Dedifferentiated amniotic fluid mesenchymal stem cell (primary cell): ENCODE data around the gene HS3ST4.

ENCODE experiments used
- DNase-seq: peaks from one replicate; pipeline ENCODE4 v3.0.0-alpha.2; 2016; ENCODE audit errors: extremely low spot score

HS3ST4 gene

DNA sequence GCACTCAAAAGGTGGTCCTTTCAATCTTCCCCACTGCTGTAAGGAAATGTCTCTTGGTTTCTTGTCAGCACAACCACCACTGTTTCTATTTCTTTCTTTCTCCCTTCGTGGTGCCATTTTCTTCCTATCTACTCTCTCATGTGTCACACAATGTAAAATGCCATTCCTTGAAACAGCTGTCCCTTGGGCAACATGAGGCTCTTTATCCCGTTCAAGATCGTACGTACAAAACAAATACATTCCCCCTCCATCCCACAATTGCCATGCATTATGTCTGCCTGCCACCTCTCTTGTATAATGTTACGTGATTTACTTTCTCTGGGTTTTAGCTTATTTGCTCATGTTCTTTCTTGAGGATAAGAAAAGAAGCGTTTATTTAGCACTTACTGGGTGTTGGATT is 410.6 kb downstream of the HS3ST4 start:
- DNase-seq, result no peak

DNA sequence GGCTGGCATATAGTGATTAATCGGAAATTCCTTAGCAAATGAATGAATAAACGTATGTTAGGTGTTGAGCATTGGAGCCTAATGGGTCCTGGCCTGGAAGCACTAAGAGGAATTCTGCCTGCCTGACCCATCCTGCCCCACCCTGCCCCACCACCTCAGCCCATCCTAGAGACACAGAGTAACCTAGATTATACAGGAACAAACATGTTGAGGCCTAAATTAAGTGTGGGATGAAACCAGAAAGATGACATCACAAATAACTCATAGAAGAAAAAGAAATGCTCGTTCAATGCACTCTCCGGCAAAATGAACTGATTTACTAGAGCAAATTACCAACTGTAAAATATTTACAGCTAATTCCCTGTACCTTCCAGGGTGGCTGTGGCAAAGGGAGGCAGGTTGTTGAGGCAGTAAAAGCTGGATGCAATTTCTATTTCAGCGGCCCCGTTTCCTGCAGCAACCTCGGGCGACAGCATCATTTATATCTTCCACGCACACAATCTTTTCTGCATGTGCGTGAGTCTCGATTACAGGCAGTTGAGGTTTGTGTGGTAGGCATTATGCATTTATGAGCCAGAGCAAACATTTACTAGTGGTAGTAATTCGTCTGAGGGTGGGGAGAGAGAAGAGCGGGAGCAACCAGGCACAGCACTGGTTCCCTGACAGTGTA is 417.2 kb downstream of the HS3ST4 start:
- no peak for DNase-seq

DNA sequence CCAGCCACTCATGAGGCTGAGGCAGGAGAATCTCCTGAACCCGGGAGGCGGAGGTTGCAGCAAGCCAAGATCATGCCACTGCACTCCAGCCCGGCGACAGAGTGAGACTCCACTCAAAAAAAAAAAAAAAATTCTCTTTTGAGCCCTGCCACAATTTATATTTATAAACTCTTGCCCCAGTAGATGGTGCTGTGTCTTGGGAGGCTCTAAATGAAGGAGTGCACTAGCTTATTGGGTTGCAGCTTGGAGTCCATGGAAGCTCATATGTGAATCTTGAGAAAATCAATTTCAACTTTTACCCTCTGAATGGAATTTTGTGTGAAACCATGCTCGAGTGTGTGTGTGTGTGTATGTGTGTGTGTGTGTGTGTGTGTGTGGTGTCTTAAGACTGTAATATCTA is 420.1 kb downstream of the HS3ST4 start:
- DNase-seq, result no peak

DNA sequence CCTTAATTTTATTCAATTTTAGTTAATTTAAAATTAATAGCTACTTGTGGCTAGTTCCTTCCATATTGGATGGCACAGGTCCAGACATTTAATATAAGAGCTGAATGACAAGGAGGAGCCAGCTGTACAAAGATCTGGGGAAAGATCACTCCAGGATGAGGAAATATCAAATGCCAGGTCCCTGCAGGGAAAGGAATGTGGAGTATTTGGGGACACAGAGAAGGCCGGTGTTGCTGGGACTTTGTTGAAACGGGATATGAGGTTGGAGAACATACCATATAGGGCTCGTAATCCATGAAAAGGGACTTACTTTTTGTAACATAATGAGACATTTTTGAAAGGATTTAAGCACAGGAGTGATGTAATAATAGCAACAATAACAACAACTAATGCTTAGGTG is 426.8 kb downstream of the HS3ST4 start:
- DNase-seq, result no peak

DNA sequence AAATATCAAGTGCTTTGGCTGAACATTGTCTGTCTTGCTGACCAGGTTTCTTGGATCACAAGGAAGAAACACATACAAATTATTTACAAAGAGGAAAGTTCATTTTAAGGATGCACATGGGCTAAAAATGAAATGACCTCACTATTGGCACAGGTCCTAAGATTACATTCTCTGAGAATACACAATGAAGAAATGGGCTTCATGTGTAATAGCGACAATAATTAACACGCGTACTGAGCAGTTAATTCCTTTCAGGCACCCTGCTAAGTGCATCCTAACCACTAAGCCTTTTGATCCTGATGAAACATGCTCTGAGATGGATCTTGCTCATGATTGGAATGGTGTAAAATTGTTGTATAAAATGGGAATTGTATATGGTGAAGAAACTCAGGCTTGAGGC is 429.0 kb downstream of the HS3ST4 start:
- no peak for DNase-seq

DNA sequence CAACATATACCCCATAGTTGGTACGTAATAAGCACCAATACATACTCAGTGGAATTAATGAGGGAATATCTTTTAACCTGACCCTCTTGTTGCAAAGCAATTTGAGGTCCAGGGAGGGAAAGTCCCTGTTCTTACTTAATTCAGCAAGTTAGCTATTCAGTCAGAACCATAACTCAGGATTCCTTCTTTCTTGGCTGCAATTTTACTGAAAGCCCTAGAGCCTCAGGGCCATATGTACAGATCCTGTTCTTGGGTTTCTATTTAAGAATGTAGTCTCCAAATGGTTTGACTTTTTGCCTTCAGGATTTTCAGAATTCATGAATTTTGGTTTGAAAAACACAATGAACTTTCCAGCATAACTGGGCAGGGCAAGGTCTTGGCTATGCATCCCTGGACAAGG is 436.5 kb downstream of the HS3ST4 start:
- no peak for DNase-seq

DNA sequence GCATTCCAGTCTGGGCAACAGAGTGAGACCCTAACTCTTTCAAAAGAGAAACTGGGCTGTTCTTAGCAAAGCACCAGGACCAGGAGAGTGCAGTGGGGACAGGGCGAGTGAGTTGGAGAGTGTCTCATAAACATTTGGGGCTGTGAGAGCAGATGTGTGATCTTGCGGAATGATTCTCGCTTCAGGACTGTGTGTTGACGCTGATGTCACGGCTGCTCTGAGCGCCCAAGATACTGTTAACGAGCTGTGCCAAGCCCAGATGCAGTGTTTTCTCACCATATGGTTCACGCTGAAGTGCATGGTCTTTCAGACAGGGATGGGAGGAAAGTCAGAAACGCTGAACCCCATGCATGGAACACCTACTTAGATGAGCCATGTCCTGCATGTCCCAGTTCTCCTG is 438.2 kb downstream of the HS3ST4 start:
- no peak for DNase-seq

DNA sequence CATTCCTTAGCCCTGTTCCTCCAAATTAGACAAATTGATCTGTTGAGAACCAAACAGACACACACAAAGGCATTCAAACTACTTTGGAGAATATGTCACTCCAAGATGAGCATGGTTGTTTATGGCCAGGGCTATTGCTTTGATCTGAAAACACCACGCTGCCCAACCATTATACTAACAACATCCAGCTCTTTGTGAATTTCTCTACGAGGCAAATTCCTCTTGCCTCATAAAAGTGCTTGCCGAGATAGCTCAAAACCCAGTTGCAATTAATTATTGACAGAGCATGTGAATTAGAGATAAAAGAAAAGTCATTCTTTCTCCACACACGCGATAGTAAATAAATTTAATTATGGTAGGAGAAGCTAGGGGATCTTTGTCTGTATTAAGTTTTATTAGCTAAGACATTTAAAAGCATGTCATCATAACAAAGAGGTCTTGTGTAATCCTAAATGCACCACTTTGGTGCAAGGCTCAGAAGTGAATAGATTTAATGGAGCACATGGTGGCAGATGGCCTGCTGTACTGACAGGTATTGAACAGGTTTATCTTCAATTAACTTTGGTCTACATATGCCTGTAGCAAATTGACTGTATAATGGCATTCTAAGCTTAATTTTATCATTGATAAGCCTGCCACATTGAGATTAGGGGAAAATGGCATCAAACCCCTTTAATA is 441.8 kb downstream of the HS3ST4 start:
- no peak for DNase-seq

DNA sequence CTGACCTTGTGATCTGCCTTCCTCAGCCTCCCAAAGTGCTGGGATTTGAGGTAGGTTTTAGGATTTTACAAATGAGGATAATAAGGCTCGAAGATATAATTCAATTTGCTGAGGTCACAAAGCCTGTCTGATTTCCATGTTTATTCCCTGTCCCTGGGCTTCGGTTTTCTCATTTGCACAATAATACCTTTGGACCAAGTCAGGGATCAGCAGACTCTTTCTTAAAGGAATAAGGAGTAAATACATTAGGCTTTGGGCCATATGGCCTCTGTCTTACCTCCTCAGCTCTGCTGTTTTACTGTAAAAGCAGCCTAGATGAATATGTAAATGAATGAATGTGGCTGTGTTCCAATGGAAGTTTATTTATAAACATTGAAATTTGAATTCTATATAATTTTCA is 442.8 kb downstream of the HS3ST4 start:
- no peak for DNase-seq

DNA sequence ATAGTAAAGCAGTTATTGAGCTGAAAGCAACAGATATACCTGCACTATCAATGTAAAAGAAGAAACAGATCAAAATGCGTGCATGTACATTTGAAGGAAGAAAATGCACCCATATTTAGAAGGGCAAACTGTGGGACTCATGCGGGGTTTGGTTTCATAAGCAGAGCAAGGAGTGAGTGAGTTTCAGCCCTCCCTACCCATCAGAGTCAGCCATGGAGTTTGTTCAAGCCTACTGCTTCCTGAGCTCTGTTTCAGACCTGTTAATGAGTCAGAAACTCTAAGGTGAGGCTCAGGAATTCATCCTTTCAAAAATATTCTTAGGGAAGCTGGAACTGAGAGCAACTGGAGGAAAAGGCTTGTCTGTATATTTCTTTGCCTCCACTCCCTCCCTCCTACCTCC is 446.2 kb downstream of the HS3ST4 start:
- no peak for DNase-seq

DNA sequence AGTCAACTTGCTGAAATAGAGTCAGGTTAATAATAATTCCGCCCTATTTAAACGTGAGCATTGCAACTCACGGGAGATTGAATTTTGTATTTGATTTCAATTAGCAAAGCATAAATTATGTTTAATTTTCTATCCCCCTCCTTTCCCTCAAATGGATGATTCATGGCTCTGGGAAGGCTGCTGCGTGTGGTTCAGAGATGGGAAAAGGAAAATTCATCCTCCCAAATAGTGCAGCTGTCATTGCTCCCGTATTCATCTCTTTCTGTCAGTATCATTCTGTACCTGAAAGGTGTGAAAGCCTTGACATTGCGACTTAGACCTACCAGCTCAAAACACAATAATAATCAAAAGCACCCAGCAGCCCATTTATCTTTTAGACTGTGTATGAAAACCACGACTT is 447.3 kb downstream of the HS3ST4 start:
- DNase-seq, result no peak

DNA sequence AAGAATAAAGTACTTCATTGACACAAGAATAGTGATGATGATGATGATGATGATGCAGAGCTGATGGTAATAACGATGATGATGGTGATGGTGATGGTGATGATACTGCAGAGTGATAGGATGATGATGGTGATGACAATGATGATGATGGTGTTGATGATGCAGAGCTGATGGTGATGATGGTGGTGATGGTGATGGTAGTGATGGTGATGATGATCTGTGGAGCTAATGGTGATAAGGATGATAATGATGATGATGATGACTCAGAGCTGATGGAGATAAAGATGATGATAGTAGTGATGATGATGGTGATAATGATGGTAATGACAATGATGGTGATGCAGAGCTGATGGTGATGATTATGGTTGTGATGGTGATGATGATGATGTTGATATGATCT is 448.1 kb downstream of the HS3ST4 start:
- no peak for DNase-seq

DNA sequence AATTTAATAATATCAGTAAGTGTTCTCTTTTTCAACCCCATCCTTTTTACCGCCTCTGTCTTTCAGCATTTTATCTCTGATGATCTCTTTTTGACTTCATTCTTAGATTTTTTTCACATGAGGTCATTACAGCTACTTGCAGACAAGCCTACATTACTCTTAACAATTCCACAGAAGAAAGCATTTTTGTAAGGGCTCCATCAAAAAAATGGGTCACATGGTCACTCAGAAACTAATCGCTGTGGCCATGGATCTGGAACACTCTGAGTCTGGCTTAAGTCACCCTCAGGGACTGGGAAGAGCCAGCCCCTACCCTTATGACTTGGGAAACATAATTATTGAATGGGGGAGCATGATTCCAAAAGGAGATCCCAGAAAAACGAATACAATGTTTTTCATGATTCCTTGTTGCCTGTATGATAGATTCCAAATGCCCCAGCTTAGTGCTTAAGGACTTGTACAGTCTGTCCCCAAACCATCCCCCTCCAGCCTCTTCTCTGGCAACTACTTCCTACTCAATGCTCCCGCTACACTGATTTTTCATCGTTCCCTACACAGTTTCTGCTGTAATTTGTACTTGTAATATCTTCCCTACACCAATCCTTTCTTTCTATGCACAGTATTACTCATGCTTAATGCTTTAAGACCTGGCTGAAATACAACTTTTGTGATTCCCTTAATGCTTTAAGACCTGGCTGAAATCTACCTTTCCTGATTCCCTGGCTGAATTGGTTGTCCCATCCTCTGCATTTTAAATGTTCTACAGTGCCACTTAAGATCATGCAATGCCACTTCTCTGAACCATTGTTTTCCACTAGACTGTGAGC is 457.8 kb downstream of the HS3ST4 start:
- no peak for DNase-seq

DNA sequence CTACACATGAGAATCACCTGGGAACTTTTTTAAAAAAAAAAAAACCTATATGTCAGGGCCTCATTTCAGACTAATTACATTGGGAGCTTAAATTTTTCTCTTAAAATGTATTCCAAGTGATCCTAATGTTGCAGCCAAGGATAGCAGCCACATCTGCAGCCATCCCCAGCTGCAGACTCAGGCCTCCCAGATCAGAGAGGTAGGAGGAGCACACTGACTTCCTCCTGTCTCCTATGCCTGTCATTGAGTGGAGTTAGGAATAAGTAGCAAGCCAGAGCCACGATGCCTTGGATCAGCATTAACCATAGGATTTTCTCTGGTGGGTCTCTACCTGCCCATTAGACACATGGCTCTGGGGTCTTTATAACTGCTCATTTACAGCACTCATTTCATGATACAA is 463.5 kb downstream of the HS3ST4 start:
- DNase-seq, result no peak

DNA sequence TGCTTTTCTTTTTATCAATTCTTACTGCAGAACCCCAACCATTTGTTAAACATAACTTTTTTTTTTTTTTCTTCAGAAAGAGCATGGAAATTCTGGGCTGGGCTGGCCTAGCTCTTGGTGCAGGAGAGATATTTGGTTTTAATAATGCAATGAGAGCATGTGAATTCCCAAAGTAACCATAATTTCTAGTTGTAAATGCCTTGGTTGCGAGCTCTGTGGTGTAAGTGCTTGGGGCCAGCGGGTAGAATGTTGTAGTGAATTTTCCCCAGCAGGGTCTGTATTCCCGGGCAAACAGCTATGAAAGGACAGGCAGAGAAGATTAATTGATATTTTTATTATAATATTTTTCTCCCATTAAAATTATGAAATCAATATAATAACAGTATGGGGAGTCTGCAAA is 465.6 kb downstream of the HS3ST4 start:
- no peak for DNase-seq

DNA sequence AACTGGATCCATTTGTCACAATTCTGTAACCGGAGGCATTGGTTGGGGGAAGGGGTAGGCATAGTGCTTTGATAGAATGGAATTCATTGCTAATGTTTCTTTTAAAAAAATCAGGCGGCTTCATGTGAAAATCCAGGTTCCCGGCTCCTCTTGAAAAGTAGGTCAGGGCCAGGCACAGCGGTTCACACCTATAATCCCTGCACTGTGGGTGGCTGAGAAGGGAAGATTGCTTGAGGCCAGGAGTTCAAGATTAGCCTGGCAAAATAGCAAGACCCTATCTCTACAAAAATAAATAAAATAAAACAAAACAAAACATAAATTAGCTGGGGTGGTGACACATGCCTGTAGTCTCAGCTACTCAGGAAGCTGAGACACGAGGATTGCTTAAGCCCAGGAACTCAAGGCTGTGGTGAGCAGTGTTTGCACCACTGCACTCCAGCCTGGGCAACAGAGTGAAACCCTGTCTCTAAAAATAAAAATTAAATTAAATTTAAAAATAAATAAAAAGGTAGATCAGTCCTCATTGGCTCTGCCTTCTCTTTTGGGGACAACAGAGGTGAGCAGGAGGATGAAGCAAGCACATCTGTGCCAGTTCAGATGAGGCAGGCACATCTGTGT is 466.5 kb downstream of the HS3ST4 start:
- no peak for DNase-seq

DNA sequence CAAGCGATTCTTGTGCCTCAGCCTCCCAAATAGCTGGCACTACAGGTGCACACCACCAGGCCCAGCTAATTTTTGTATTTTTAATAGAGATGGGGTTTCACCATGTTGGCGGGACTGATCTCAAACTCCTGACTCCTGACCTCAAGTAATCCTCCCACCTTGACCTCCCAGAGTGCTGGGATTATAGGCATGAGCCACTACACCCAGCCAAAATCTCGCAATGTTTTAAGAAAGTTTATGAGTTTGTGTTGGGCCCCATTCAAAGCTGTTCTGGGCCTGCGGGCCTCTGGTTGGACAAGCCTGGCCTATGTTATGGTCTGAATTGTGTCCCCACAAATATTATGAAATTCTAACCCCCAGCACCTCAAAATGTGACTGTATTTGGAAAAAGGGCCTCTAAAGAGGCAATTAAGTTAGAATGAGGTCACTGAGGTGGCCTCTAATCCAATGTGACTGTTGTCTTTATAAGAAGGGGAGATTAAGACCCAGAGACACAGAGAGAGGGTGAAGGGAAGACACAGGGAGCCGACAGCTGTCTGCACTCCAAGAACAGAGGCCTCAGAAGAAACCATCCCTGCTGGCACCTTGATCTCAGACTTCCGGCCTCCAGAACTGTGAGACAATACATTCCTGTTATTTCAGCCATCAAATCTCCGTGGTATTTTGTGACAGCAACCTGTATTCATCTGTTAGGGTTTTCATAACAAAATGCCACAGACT is 469.9 kb downstream of the HS3ST4 start:
- no peak for DNase-seq

DNA sequence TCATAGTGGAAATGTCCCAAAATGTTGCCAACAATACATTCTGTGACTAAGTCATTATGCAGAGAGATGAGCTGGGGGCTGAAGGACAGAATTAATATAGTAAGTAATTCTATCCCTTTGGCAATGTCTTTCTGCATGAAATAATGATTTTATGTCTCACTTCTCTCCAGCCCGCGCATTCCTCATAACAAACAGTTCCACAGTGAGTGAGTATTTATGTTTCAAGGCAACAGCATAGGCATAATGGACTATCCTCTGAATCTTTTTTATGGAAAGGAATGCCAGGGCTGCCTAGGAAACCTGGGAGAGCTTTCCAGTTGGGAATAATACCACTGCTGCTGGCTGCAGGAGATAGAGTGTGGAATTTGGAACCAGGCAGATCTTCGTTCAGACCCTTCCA is 477.7 kb downstream of the HS3ST4 start:
- DNase-seq, result no peak

DNA sequence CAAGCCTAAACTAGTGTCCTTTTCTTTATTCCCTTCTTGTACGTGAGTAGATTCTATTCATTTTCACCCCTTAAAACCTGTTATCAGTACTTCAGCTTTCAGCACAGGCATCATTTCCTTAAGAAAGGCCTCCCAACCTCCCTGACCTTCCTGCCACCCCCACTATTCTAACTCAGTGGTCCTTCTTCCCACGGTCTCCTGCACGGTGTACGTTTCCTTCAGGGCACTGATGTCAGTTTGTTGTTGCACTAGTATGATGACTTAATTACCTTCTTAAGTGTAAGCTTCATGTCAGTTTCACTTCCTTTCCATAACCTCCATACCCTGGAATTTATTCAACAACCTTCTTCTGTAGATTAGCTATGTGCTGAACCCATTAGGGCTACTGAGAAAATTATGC is 484.2 kb downstream of the HS3ST4 start:
- no peak for DNase-seq

DNA sequence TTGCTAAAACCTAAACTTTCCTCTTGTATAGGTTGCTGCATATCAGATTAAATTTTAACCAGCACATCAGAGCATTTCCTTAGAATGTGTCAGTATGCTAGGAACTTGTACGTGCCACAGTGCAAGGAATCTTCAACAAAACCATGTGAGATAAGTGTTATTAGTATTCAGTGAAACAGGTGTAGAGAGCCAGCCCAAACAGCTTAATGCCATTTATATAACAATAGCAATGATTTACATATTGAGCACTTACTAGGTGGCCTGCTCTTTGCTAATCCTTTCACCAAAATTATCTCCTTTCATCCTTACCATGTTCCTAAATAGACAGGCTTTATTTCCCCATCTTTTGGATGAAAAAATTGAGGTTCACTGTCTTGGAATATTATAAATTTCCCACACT is 485.7 kb downstream of the HS3ST4 start:
- no peak for DNase-seq

DNA sequence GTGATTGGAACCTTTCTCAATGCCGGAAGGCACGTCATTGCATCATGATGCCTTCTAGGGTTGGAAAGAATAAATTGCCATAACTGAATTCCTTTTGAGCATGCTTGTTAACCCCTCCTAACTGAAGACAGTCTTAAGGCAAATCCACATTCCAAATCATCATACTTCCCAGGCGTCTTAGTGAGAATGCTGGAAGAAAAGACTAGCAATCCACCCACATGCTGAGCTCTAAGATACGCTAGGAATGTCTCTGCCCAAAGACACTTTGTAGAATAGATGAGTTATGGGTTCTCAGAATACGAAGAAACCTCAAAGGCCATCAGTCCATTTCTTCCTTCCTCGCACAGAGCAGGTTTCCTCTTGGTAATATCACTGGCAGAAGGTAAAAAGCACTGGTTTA is 486.5 kb downstream of the HS3ST4 start:
- DNase-seq, result no peak

DNA sequence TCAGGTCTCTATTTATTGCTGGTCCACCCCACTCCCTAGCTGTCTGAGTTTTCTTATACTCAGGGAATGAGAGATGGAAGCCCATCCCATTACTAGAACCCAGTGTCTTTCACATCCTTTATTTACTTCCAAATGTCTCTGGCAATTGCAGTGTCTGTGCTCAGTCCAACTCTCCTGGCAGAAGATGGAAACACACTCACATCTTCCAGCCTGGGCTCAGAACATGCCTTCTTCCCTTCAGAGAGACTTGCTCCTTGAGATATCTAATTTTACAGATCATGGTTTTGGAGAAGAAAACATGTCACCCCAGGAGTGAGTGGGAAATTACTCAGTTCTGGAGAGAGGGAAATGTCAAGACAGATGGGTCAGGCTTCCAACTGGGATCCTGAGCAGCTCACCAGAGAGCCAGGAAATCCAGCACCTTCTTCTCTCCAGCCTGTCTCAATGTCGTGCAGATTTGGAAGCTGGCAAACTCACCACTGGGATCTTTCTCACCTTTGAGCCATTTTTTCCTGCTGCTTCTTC is 494.4 kb downstream of the HS3ST4 start:
- DNase-seq, result no peak
